Fibroblast of pulmonary artery (primary cell): ENCODE measurements around the gene RPS6KL1.

Source experiments
- DNase-seq: peaks from one replicate; pipeline ENCODE4 v3.0.0-alpha.2; 2010; ENCODE audit warnings: low read depth
- H3K4me3 ChIP-seq: replicated peaks from 2 replicates; pipeline ENCODE4 v1.5.1; 2011; ENCODE audit warnings: low read depth, mild to moderate bottlenecking, control low read depth, low read length, moderate library complexity
- CTCF ChIP-seq: IDR thresholded peaks from 2 replicates; pipeline ENCODE4 v1.5.1; 2011; ENCODE audit warnings: mild to moderate bottlenecking, control low read depth, low read length, inconsistent platforms; ENCODE audit errors: missing control alignments

Gene RPS6KL1

DNA sequence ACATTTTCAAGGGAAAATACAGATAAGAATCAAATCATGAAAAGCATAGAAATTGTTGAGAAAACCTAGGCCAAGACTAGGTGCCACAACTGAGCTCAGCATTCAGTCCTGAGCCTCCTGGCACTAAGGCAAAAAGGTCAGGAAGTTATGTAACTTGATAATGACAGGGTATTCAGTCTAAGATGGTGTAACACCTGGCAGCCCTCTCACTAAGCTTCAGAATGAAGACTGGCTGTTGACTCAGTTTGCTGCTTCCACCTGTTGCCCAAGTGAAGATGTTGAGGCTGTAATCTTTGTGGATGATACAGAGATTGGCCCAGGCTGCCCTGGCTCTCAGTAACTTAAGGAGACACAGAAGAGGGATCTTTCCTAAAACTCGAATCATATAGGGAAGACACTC, 66.7 kb downstream of the RPS6KL1 start:
- no peak for DNase-seq
- H3K4me3 ChIP-seq = no peak overlapping the region
- TF ChIP-seq CTCF = no peak

GRCh38 chr14:74855945-74856344, 67.1 kb downstream of the RPS6KL1 start:
- TF ChIP-seq CTCF = no peak
- no peak for DNase-seq
- H3K4me3 ChIP-seq = no peak overlapping the region

GRCh38 chr14:74855021-74855420, 68.0 kb downstream of the RPS6KL1 start:
- TF ChIP-seq CTCF = no peak
- no peak for DNase-seq
- H3K4me3 ChIP-seq = no peak overlapping the region
